Neural cell (in vitro differentiated cells): ENCODE results near the gene PBX1.

Experiments used
- EP300 ChIP-seq: fragments of 450-650 bp; conservative IDR thresholded peaks from 2 replicates; pipeline ENCODE4 v1.6.1; 2014; ENCODE audit warnings: antibody characterized with exemption, mild to moderate bottlenecking, moderate library complexity; ENCODE audit not compliant: poor library complexity, severe bottlenecking
- TF ChIP-seq, protein P1 (sequence below): fragments of 450-650 bp; IDR thresholded peaks from 2 replicates; pipeline ENCODE4 v1.5.1; 2014; ENCODE audit warnings: antibody characterized with exemption, mild to moderate bottlenecking, moderate library complexity; ENCODE audit not compliant: poor library complexity, severe bottlenecking

DNA sequence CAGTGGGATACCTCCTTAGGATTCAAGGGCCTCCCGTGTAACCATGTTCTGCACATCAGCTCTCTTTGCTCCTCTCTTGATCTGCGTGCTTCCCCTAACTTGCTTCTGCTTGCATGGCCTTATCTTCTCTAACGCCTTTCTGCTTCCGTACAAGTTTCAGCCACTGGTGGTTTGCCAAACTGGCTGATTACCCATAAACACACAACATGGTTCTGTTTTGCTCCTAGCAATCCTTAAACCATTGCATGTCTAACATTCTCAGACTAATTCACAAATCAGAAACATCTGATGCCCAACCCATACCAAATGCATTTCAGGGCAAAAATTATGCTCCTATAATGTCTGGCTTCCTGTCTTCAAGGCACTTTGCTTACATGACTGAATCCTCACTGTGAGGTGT lies 166.4 kb downstream of the PBX1 start:
- TF ChIP-seq, protein P1, sequence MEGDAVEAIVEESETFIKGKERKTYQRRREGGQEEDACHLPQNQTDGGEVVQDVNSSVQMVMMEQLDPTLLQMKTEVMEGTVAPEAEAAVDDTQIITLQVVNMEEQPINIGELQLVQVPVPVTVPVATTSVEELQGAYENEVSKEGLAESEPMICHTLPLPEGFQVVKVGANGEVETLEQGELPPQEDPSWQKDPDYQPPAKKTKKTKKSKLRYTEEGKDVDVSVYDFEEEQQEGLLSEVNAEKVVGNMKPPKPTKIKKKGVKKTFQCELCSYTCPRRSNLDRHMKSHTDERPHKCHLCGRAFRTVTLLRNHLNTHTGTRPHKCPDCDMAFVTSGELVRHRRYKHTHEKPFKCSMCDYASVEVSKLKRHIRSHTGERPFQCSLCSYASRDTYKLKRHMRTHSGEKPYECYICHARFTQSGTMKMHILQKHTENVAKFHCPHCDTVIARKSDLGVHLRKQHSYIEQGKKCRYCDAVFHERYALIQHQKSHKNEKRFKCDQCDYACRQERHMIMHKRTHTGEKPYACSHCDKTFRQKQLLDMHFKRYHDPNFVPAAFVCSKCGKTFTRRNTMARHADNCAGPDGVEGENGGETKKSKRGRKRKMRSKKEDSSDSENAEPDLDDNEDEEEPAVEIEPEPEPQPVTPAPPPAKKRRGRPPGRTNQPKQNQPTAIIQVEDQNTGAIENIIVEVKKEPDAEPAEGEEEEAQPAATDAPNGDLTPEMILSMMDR = no peak
- TF ChIP-seq EP300 = no peak
